ENCODE data around the gene GYG2.

- TF ChIP-seq CTCF (IDR thresholded peaks at IDR 0.05; ENCODE audit: low read depth, low read length) (no peak), POLR2A (IDR thresholded peaks at IDR 0.05; ENCODE audit: extremely low read depth, insufficient read length) (no peak), MYC (IDR thresholded peaks at IDR 0.05; ENCODE audit: low read depth, low read length) (no peak)
Observed at GRCh38 chrX:2874222-2875135, 45.7 kb downstream of the GYG2 start.
